Daoy (cell line): Measurements from ENCODE around the gene SLC26A1. TPM values are rescaled to one million over a fixed set of nuclear protein-coding genes. Genes with fewer than 3 reads are reported as not detected.

ENCODE experiments used
- DNase-seq: peaks from one replicate; pipeline ENCODE4 v3.0.0-alpha.2; 2015; ENCODE audit warnings: low read depth
- total RNA-seq: library from RNA; depleted of rRNA; stranded (reverse); fragments of >200 nt; shearing (Covaris generic); gene quantifications from 2 replicates; pipeline ENCODE4 v1.2.3, GENCODE V29; 2014

SLC26A1 gene
- total RNA-seq, 1 experiment from 2014 or later, result 0.57 TPM

- DNase-seq, result no peak
These were observed 20.2 kb upstream of the SLC26A1 start for GRCh38 chr4:1013225-1014073.

- peak; percentile 80 for DNase-seq
These were observed 19.0 kb upstream of the SLC26A1 start for GRCh38 chr4:1012034-1012739.

GRCh38 chr4:1011666-1012033 lies 18.4 kb upstream of the SLC26A1 start:
- DNase-seq, result no peak

DNA sequence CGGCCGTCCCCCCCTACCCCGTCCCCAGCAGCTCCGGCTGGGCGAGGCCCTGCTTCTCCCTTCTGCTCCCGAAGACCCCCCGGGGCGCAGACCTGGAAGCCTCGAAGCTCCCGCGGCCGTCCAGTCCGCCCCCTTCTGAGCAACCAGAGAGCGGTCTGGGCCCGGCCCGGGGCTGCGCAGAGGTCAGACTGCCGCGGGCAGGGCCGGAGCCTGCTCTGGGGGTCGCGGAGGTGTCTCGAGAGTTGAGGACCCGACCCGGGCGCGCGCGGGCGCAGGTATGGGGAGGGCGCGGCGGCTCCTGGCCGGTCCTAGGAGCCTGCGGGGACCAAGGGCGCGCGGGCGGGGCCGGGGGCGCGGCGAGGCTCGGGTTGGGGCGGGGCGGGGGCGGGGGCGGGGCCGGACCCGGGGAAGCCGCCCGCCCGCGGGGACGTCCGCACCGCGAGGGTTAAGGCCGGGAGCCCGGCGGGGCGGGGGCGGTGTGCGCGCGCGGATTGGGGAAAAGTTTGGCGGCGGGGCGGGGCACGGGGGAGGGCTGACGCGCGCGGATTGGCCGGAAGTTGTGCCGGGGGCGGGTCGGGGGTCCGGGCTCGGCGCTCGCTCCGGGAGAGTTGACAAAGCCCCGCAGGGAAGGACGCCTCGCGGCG lies 17.9 kb upstream of the SLC26A1 start, which contains the start of gene FGFRL1:
Gene FGFRL1, plus strand, starts transcription at position 605 of the 644 bp plus-strand sequence. CDS start 860 bp downstream, outside the sequence.
- DNase-seq, result peak; percentile 93

DNA sequence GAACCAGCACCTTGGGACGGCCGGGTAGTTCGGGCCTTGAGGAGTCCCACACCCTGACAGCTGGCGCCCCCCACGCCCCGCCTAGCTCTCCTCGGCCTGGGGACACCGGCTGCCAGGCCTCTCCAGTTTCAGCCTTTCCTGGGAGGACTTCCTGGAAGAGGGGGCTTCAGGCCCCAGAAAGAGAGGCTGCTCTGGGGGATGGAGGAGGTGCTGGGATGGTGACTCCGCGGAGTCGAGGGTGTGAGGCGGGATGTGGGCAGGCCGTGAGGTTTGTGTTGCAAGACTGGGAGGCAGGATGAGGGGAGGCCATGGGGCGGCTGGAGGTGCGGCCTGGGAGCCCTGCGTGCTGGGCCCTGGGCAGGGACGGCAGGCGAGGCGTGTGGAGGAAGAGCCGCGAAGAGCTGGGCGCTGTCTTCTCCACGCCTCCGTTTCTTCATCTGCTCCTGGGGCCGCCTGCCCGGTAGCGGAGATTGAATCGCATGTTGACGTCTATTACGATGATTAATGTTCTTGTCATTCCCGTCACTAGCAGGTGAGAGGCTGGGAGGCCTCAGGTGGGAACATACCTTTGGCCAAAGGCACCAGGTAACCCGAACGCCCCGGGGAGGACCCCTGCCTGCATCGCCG lies 17.3 kb upstream of the SLC26A1 start:
- peak; percentile 91 for DNase-seq

- DNase-seq, result peak; percentile 62
These were observed 16.6 kb upstream of the SLC26A1 start for GRCh38 chr4:1009542-1010394.

- DNase-seq, result no peak
These were observed 15.8 kb upstream of the SLC26A1 start for GRCh38 chr4:1008840-1009541.

DNA sequence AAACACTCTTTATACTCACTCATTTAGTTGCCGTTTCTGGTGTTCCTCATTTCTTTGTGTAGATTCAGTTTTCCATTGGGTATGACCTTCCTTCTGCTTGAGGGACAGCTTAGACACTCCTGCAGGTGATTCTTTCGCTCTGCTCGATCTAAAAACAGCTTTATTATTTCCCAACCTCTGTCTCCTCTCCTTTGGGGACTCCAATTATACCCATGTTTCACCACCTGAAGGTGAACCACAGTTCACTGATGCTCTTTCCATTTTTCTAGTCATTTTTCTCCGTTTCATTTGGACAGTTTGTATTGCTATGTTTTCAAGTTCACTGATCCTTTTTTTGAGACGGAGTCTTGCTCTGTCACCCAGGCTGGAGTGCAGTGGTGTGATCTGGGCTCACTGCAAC lies 13.7 kb upstream of the SLC26A1 start:
- no peak for DNase-seq

DNA sequence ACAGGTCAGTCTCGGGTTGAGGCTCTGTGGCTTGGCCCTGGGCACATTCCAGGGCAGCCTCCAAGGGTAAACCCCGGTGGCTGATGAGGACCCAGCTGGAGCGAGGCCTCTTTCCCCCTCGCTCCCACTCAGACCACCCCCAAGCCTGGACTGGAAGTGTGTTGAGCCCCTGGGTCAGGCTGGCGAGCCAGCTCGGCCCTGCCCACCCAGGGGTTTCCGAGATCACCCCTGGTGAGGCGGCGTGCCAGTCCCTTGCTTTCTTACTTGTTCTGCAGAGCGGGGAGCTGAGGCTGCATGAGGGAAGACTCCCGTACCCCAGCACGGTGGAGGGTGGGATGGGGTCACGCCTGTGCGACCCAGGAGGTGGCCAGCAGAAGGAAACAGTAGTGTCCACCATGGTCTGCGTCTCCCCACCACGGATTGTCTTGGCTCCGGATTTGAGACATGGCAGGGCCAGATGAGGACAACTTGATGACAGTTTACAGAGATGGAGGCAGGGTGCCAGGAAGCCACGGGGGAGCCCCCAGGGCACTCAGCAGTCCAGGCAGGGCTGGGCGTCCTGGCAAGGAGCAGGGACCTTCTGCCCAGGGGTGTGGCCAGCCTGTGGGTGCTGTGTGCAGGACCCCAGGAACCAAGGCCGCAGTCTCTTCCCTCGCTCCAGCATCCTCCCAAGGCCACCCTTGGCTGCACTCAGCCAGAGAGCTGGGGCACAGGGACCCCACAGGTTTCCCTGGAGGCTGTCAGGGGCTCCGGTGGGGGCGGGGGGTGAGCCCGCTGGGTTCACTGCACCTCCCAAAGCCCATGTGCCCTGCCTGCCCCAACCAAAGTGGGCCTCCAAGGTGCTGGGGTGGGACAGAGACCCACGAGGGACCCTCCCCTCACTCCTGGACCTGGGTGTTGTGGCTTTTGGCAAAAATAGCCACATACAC lies 11.6 kb upstream of the SLC26A1 start:
- DNase-seq, result no peak

GRCh38 chr4:1004071-1004418 lies 10.8 kb upstream of the SLC26A1 start:
- DNase-seq, result no peak

GRCh38 chr4:1003271-1004070 lies 10.3 kb upstream of the SLC26A1 start:
- no peak for DNase-seq

GRCh38 chr4:1002631-1003251 lies 9.5 kb upstream of the SLC26A1 start:
- DNase-seq, result no peak

DNA sequence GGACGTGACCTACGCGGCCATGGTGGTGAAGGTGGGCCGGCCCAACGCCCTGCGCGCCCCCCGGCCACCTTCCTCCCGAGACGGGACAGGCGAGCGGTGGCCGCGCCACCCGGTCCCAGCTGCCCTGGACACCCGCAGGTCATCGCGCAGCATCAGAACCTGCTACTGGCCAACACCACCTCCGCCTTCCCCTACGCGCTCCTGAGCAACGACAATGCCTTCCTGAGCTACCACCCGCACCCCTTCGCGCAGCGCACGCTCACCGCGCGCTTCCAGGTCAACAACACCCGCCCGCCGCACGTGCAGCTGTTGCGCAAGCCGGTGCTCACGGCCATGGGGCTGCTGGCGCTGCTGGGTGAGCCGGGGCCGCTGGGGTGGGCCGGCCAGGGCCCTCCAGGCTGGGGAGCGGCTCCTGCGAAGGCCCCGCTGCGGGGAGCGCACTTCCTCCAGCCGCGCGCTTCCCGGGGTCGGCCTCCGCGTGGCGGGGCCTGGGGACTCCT lies 9.0 kb upstream of the SLC26A1 start:
- no peak for DNase-seq

- DNase-seq, result no peak
These were observed 8.4 kb upstream of the SLC26A1 start for GRCh38 chr4:1001561-1002130.

DNA sequence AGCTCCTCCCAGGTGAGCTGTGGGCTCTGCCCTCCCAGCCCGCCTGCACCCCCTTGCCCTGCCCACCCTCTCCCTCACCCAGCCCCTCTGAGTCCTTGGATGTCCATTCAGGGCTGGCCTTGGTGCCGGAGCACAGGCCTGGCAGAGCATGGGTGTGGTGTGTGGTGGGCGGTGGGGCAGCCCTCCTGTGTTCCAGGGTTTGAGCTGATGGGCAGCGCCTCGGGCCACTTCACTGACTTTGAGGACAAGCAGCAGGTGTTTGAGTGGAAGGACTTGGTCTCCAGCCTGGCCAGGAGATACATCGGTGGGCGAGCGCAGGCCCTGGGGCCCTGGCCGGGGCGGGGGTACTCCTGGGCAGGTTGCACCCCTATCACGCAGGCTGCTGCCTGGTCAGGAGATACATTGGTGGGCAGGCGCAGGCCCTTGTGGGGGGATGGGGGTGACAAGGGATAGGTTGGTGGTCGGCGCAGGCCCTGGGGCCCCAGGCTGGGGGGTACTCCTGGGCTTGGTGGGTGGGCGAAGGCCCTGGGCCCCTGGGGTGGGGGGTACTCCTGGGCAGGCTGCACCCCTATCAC lies 7.6 kb upstream of the SLC26A1 start:
- no peak for DNase-seq

DNA sequence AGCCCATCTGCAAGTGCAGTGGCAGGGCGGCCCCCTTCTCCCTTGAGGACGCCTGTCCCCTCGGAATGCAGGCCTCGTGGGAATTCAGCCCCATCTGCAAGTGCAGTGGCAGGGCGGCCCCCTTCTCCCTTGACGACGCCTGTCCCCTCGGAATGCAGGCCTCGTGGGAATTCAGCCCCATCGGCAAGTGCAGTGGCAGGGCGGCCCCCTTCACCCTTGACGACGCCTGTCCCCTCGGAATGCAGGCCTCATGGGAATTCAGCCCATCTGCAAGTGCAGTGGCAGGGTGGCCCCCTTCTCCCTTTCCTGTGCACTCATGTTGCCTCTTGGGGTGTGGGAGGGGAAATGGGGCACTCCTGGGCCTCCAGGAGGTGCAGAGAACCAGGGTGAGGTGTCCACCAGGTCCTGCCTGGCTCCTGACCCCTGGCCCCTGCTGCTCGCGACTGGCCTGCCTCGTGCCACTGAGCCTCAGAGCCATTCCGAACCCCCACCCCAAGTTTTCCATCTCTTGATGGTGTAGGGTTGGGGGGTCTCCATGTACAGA lies 6.8 kb upstream of the SLC26A1 start:
- DNase-seq, result no peak
